ENCODE data around the gene REEP1.

GRCh38 chr2:86202702-86203101 is 134.7 kb downstream of the REEP1 start:
- TF ChIP-seq NR2C2 (CRISPR knock-in tag; IDR thresholded peaks at IDR 0.05) = no peak
- TF ChIP-seq NR2C2 (tag; IDR thresholded peaks at IDR 0.05) = no peak
- no peak for TF ChIP-seq NFIC (IDR thresholded peaks at IDR 0.05)
- TF ChIP-seq E2F3 (CRISPR knock-in tag; IDR thresholded peaks at IDR 0.05) = no peak
- TF ChIP-seq HMGXB4 (CRISPR knock-in tag; IDR thresholded peaks at IDR 0.05) = no peak
